ENCODE measurements around the gene SIL1.

DNA sequence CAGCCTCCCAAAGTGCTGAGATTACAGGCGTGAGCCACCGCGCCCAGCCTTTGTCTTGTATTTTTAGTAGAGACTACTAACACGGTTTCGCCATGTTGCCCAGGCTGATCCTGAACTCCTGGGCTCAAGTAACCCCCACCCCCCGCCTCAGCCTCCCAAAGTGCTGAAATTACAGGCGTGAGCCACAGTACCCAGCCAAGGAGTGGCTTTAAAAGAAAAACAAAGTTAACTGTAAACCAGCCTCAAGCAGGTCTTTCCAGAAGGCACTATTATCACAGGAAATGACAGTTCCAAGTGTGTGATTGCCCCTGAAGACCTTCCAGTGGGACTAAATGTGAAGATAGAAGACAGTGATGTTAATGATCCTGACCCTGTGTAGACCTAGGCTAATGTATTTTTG, 31.1 kb downstream of the SIL1 start:
- no peak for TF ChIP-seq POLR2A (IDR thresholded peaks at IDR 0.05)
- no peak for TF ChIP-seq CTCF (IDR thresholded peaks at IDR 0.05)
- TF ChIP-seq EP300 (IDR thresholded peaks at IDR 0.05) = no peak
